Heart left ventricle (tissue), 16 donors: ENCODE measurements around the gene TERT. TPM values are rescaled to one million over a fixed set of nuclear protein-coding genes. Genes with fewer than 3 reads are reported as not detected.

Source experiments
- ATAC-seq, 4 donors: fragments of 200-7000 bp; cut with Tn5 transposase; one replicate each; pipeline ENCODE4 v1.9.1; 2020 to 2022; ENCODE audit warnings: moderate library complexity in 4 of 4, mild to moderate bottlenecking in 3 of 4, moderate number of reproducible peaks in 1 of 4
- DNase-seq, 5 donors: peaks; one replicate each; pipeline ENCODE4 v3.0.0-alpha.2; 2020
- H3K27ac ChIP-seq, 12 donors: fragments of 200-600 bp; sonication (generic) in 4 of 12; one replicate each; pipeline versions ENCODE4 v1.5.0 to v1.8.0; 2016 to 2022; ENCODE audit warnings: mild to moderate bottlenecking in 2 of 12
- H3K27me3 ChIP-seq, 9 donors: fragments of 200-600 bp; sonication (generic) in 2 of 9; one replicate each; pipeline versions ENCODE4 v1.5.1 to v1.8.0; 2016 to 2022; ENCODE audit warnings: mild to moderate bottlenecking in 3 of 9
- H3K36me3 ChIP-seq, 9 donors: fragments of 200-600 bp; sonication (generic) in 2 of 9; one replicate each; pipeline versions ENCODE4 v1.5.0 to v1.8.0; 2018 to 2022; ENCODE audit warnings: mild to moderate bottlenecking in 2 of 9
- H3K4me1 ChIP-seq, 12 donors: fragments of 200-600 bp; sonication (generic) in 4 of 12; one replicate each; pipeline versions ENCODE4 v1.5.0 to v1.8.0; 2016 to 2022; ENCODE audit warnings: mild to moderate bottlenecking in 3 of 12
- H3K4me3 ChIP-seq, 12 donors: fragments of 200-600 bp; sonication (generic) in 4 of 12; one replicate each; pipeline versions ENCODE4 v1.5.0 to v1.8.0; 2017 to 2022; ENCODE audit warnings: mild to moderate bottlenecking in 9 of 12, moderate library complexity in 4 of 12
- H3K9me3 ChIP-seq, 12 donors: fragments of 200-600 bp; sonication (generic) in 4 of 12; one replicate each; pipeline versions ENCODE4 v1.5.0 to v1.8.0; 2016 to 2022; ENCODE audit warnings: mild to moderate bottlenecking in 1 of 12
- CTCF ChIP-seq, 12 donors: fragments of 200-600 bp; sonication (generic) in 4 of 12; IDR thresholded peaks; one replicate each; pipeline versions ENCODE4 v1.5.0 to v1.8.0; 2018 to 2022; ENCODE audit warnings: antibody characterized with exemption in 12 of 12, mild to moderate bottlenecking in 5 of 12
- WGBS, 4 donors: extraction: QIAGEN DNeasy Blood & Tissue Kit in 2 of 4; methylation state at CpG; one replicate each; pipeline versions ENCODE4 v1.1.5 to v1.1.7; 2013 to 2018; 5-methylcytosine and 5-hydroxymethylcytosine counted together
- intact Hi-C, 10 donors: fragments of 100-400 bp; cut with DNase I; formaldehyde crosslinking; loops; one replicate each; pipeline versions ENCODE4 v1.11.1 to v1.14.2; 2022
- microRNA-seq, 4 donors: library from miRNA; unstranded; fragments of <30 nt; microRNA quantifications; one replicate each; pipeline versions ENCODE4 to v1.2.0, GENCODE V29; 2017 to 2020
- polyA plus RNA-seq, 2 donors: library from polyadenylated mRNA; stranded (reverse); fragments of 200-250 nt; gene quantifications; one replicate each; pipeline ENCODE4 v1.2.3, GENCODE V29; 2013
- total RNA-seq, 9 donors: library from RNA; depleted of rRNA in 2 of 9; stranded (reverse); fragments of >200 nt in 2 of 9; fragmentation: NEBNext Ultra II Directional in 3 of 9; extraction: Animal tissue kit (Norgen Biotek cat#: 25700) in 3 of 9; gene quantifications; one replicate each; pipeline versions ENCODE4 v1.1.0 to v1.2.4, GENCODE V29; 2016 to 2023
- donor health status: ischemic (EF 13 %, LVEDD 7.1; RV severe dilation, severe dysfunction).
- donor health status: healthy with polysubstance abuse.
- donor health status: DM: no; HTN: yes; CAD: no.
- donor health status: DM: no; HTN: no; CAD: no.
- donor health status: ischemic (EF 25% LVEDD 6.9; RV normal size, moderate dysfunction).
- donor health status: ischemic (EF 25% LVEDD 5.7; RV mildly dilated, moderate dysfunction).
- donor health status: healthy.
- donor health status: DM: yes; HTN: yes; CAD: no.
- donor health status: ischemic (EF 35%, LVEDD 5.7; RV mildly dilated, moderate dysfunction).
- donor health status: nonischemic (EF 11% LVEDD 7.7; RV severe dilation, severe dysfunction).
- donor health status: DM: yes; HTN: yes; CAD: no.
- donor health status: PGD.
- donor health status: ischemic (EF 29% LVEDD 5.4; RV normal size, mild dysfunction).
- donor health status: nonischemic (EF 23%, LVEDD 6.1; RV moderate dilation, normal function).

Gene TERT
- total and polyA plus RNA-seq, 11 donors: not detected

GRCh38 chr5:1203311-1203967, 91.4 kb downstream of the TERT start:
- Histone ChIP-seq H3K4me3 (no peak overlapping the region), H3K36me3 (no peaks in the 10 kb centered on the region), H3K27me3 (peaks cover 0 to 59% (median 9%) of the 10 kb centered on the region in 9 donors), H3K9me3 (no peaks in the 10 kb centered on the region), H3K27ac (no peak overlapping the region), H3K4me1 (no peaks in the 10 kb centered on the region)
- no peak for ATAC-seq
- WGBS, 4 donors: 82 to 86% (median 85%) methylated on average over 9 to 24 of the region's 24 CpGs
- intact Hi-C loops: no loop called here
- no peak for TF ChIP-seq CTCF (IDR thresholded peaks at IDR 0.05)
- peak in 2 of 5 donors; percentile 24 to 52 for DNase-seq

Small RNA genes lying within 50 kb of the gene (microRNA-seq; reads per million reads assigned to microRNA genes)
- gene MIR4457: 0 reads per million in 4 donors

Other genes starting within 250 kb of the TERT start
- gene SLC12A7, start 183.0 kb downstream of the TERT start, total RNA-seq: 100 to 1,000 TPM in 7 of 9 donors, 10 to 100 TPM in 2; 77.0 to 159 (median 132) TPM
- gene SLC12A7, start 183.0 kb downstream of the TERT start, polyA plus RNA-seq: 10 to 100 TPM; 66.3 to 74.5 TPM
- not detected for gene SLC6A19, start 93.5 kb downstream of the TERT start, total RNA-seq
- not detected for gene SLC6A19, start 93.5 kb downstream of the TERT start, polyA plus RNA-seq
- gene SLC6A18, start 69.7 kb downstream of the TERT start, total RNA-seq: not detected
- gene SLC6A18, start 69.7 kb downstream of the TERT start, polyA plus RNA-seq: not detected
- 10 to 100 TPM; 31.0 to 60.2 (median 39.4) TPM for gene CLPTM1L, start 50.0 kb upstream of the TERT start, total RNA-seq
- 10 to 100 TPM; 23.5 to 96.8 TPM for gene CLPTM1L, start 50.0 kb upstream of the TERT start, polyA plus RNA-seq
- under 1 TPM in 3 of 9 donors, not detected in 6; 0.08 to 0.29 (median 0.14) TPM for gene SLC6A3, start 150.4 kb upstream of the TERT start, total RNA-seq
- under 1 TPM in 1 of 2 donors, not detected in 1; 0.06 TPM for gene SLC6A3, start 150.4 kb upstream of the TERT start, polyA plus RNA-seq
- gene LPCAT1, start 228.9 kb upstream of the TERT start, total RNA-seq: 10 to 100 TPM in 4 of 9 donors, 1 to 10 TPM in 5; 8.2 to 30.6 (median 9.9) TPM
- gene LPCAT1, start 228.9 kb upstream of the TERT start, polyA plus RNA-seq: 10 to 100 TPM in 1 of 2 donors, 1 to 10 TPM in 1; 9.6 to 21.9 TPM